Calu3 (cell line): ENCODE results near the gene KRTAP17-1. TPM values are rescaled to one million over a fixed set of nuclear protein-coding genes. Genes with fewer than 3 reads are reported as not detected.
"Not testable (repeated sequence)": the region's sequence is repeated elsewhere in the genome, so short reads cannot be mapped to it uniquely, and the experiment has no call there.

Experiments
- BruUV-seq: library from RNA; stranded (reverse); fragments of 400-500 nt; replicated peaks from 2 replicates; lab custom pipeline; 2021; lab: Mats Ljungman, UMichigan
- CTCF ChIA-PET: fragments of 300-600 bp; sonication (Branson Sonifier 250); formaldehyde crosslinking; loops from one replicate; lab custom pipeline; 2022; ENCODE audit warnings: antibody characterized with exemption; lab: Charles Lee
- DNase-seq: peaks from one replicate; pipeline ENCODE4 v3.0.0; 2022
- H3K27ac Mint-ChIP-seq: one replicate; pipeline ENCODE4 v1.8.0; 2022; ENCODE audit warnings: mixed read lengths; ENCODE audit not compliant: unreplicated experiment
- H3K27me3 Mint-ChIP-seq: one replicate; pipeline ENCODE4 v1.8.0; 2022; ENCODE audit warnings: mixed read lengths; ENCODE audit not compliant: unreplicated experiment
- H3K36me3 Mint-ChIP-seq: one replicate; pipeline ENCODE4 v1.8.0; 2022; ENCODE audit warnings: mild to moderate bottlenecking, moderate library complexity, mixed read lengths; ENCODE audit not compliant: insufficient read depth, unreplicated experiment
- H3K4me1 Mint-ChIP-seq: one replicate; pipeline ENCODE4 v1.8.0; 2022; ENCODE audit warnings: mild to moderate bottlenecking, low read depth, mixed read lengths; ENCODE audit not compliant: unreplicated experiment
- H3K4me3 Mint-ChIP-seq: one replicate; pipeline ENCODE4 v1.8.0; 2022; ENCODE audit warnings: mild to moderate bottlenecking, low read depth, moderate library complexity, mixed read lengths; ENCODE audit not compliant: unreplicated experiment
- H3K9me3 Mint-ChIP-seq: one replicate; pipeline ENCODE4 v1.8.0; 2022; ENCODE audit warnings: low read depth, mixed read lengths; ENCODE audit not compliant: unreplicated experiment
- CTCF ChIP-seq: fragments of 200-600 bp; IDR thresholded peaks from one replicate; pipeline ENCODE4 v1.8.0; 2022; ENCODE audit warnings: antibody characterized with exemption; ENCODE audit not compliant: unreplicated experiment
- intact Hi-C: fragments of 100-400 bp; cut with micrococcal nuclease; formaldehyde crosslinking; loops from one replicate; pipeline ENCODE4 v1.10.0; 2022; ENCODE audit not compliant: unreplicated experiment
- total RNA-seq: library from RNA; stranded (reverse); gene quantifications from 2 replicates; pipeline ENCODE4 v1.2.3, GENCODE V29; 2022

The KRTAP17-1 gene
- total RNA-seq, 1 experiment from 2014 or later, result not detected

- no peak for DNase-seq
- H3K27ac Mint-ChIP-seq, result no peak overlapping the region
- H3K4me3 Mint-ChIP-seq, result no peak overlapping the region
- TF ChIP-seq CTCF, result no peak
- H3K27me3 Mint-ChIP-seq, result no peaks in the 10 kb centered on the region
- peaks cover 2% of the 10 kb centered on the region for H3K9me3 Mint-ChIP-seq
- peaks cover 38% of the 10 kb centered on the region for H3K4me1 Mint-ChIP-seq
- H3K36me3 Mint-ChIP-seq, result no peaks in the 10 kb centered on the region
- BruUV-seq, result no TSS peak
- intact Hi-C loops, result no loop called here
- CTCF ChIA-PET, result no interaction called here
Measured at GRCh38 chr17:41284546-41284945, 31.0 kb downstream of the KRTAP17-1 start.

- CTCF ChIA-PET, result interaction anchor here (0.5 kb wide), 1 partner anchor 11 kb away, joined by 3 read pairs; no protein-coding TSS in a partner anchor
- BruUV-seq, result no TSS peak
- H3K4me3 Mint-ChIP-seq, result no peak overlapping the region
- peaks cover 38% of the 10 kb centered on the region for H3K4me1 Mint-ChIP-seq
- intact Hi-C loops, result no loop called here
- no peak overlapping the region for H3K27ac Mint-ChIP-seq
- peaks cover 2% of the 10 kb centered on the region for H3K9me3 Mint-ChIP-seq
- no peak for TF ChIP-seq CTCF
- no peaks in the 10 kb centered on the region for H3K27me3 Mint-ChIP-seq
- no peaks in the 10 kb centered on the region for H3K36me3 Mint-ChIP-seq
- no peak for DNase-seq
Measured at GRCh38 chr17:41284043-41284442, 31.5 kb downstream of the KRTAP17-1 start.

- no peak for TF ChIP-seq CTCF
- Mint-ChIP-seq H3K4me1 (peaks cover under 1% of the 10 kb centered on the region), H3K36me3 (no peaks in the 10 kb centered on the region), H3K9me3 (no peaks in the 10 kb centered on the region), H3K27ac (no peak overlapping the region), H3K4me3 (no peak overlapping the region), H3K27me3 (no peaks in the 10 kb centered on the region)
- CTCF ChIA-PET, result no interaction called here
- no peak for DNase-seq
- intact Hi-C loops, result no loop called here
- no TSS peak for BruUV-seq
Measured at GRCh38 chr17:41278176-41278955, 37.1 kb downstream of the KRTAP17-1 start.

DNA sequence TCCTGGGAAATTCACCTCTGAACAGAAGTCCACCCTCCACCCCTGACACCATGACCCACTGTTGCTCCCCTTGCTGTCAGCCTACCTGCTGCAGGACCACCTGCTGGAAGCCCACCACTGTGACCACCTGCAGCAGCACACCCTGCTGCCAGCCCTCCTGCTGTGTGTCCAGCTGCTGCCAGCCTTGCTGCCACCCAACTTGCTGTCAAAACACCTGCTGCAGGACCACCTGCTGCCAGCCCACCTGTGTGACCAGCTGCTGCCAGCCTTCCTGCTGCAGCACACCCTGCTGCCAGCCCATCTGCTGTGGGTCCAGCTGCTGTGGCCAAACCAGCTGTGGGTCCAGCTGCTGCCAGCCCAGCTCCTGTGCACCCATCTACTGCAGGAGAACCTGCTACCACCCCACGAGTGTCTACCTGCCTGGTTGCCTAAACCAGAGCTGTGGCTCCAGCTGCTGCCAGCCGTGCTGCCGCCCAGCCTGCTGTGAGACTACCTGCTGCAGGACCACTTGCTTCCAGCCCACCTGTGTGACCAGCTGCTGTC lies 39.8 kb downstream of the KRTAP17-1 start, which contains the start of gene KRTAP9-7:
Gene KRTAP9-7 (plus strand): TSS at position 51 of the 543 bp plus-strand sequence. CDS start 0 bp downstream, at position 51.
- intact Hi-C loops, H3K27ac Mint-ChIP-seq, H3K4me3 Mint-ChIP-seq, H3K27me3 Mint-ChIP-seq, BruUV-seq, H3K36me3 Mint-ChIP-seq, DNase-seq, H3K9me3 Mint-ChIP-seq, H3K4me1 Mint-ChIP-seq: not testable (repeated sequence)
- CTCF ChIA-PET, result interaction anchor here (1.5 kb wide), 1 partner anchor 11 kb away, joined by 6 read pairs; the partner anchor contains the start of gene KRTAP9-6
